GM23338 (cell line): Measurements from ENCODE around the gene COL4A2. TPM values are rescaled to one million over a fixed set of nuclear protein-coding genes. Genes with fewer than 3 reads are reported as not detected.

Experiments used
- CREB1 ChIP-seq: fragments of 250-450 bp; sonication (Bioruptor Pico); IDR thresholded peaks from 2 replicates; pipeline ENCODE4 v1.5.0; 2020; ENCODE audit warnings: low read depth, mild to moderate bottlenecking, moderate library complexity
- CTCF ChIP-seq, 2 experiments: fragments of 200-600 bp in 1 of 2; sonication (generic) in 1 of 2; conservative IDR thresholded peaks; 2 replicates each; pipeline versions ENCODE4 v1.5.1 to v1.6.1; 2016 to 2017; ENCODE audit warnings: antibody characterized with exemption in 2 of 2, low read depth in 2 of 2, mild to moderate bottlenecking in 2 of 2, moderate library complexity in 1 of 2
- EZH2phosphoT487 ChIP-seq: fragments of 200-600 bp; sonication (generic); IDR thresholded peaks from one replicate; pipeline ENCODE4 v1.8.1; 2018; ENCODE audit warnings: antibody characterized with exemption; ENCODE audit not compliant: unreplicated experiment
- JUNB ChIP-seq: IDR thresholded peaks from one replicate; pipeline ENCODE4 v1.6.1; 2016; ENCODE audit warnings: antibody characterized with exemption; ENCODE audit not compliant: unreplicated experiment
- NANOG ChIP-seq: IDR thresholded peaks from 2 replicates; pipeline ENCODE4 v1.6.1; 2016; ENCODE audit warnings: antibody characterized with exemption, borderline replicate concordance
- POLR2AphosphoS5 ChIP-seq: IDR thresholded peaks from 2 replicates; pipeline ENCODE4 v1.6.1; 2016; ENCODE audit warnings: antibody characterized with exemption, low read depth
- ZNF331 ChIP-seq: fragments of 250-450 bp; sonication (Bioruptor Pico); IDR thresholded peaks from 2 replicates; pipeline ENCODE4 v1.5.0; 2020; ENCODE audit warnings: low read depth, mild to moderate bottlenecking, moderate library complexity
- polyA plus RNA-seq: library from polyadenylated mRNA; unstranded; fragments of >200 nt; fragmentation: Nextera tagmentation; extraction: Ambion mirVana; gene quantifications from 2 replicates; pipeline ENCODE4 v1.2.1, GENCODE V29; 2016
- total RNA-seq: library from RNA; depleted of rRNA; stranded (reverse); fragments of >200 nt; shearing (Covaris generic); gene quantifications from 2 replicates; pipeline ENCODE4 v1.2.3, GENCODE V29; 2014
- TF ChIP-seq, protein P1 (sequence below): fragments of 250-450 bp; sonication (Bioruptor Pico); IDR thresholded peaks from 2 replicates; pipeline ENCODE4 v1.5.0; 2020; ENCODE audit warnings: mild to moderate bottlenecking, moderate library complexity
- TF ChIP-seq, protein P2 (sequence below): IDR thresholded peaks from 2 replicates; pipeline ENCODE4 v1.6.1; 2016; ENCODE audit warnings: antibody characterized with exemption

COL4A2 gene
- total and polyA plus RNA-seq, 2 experiments from 2014 or later: 37.4 to 131 TPM

DNA sequence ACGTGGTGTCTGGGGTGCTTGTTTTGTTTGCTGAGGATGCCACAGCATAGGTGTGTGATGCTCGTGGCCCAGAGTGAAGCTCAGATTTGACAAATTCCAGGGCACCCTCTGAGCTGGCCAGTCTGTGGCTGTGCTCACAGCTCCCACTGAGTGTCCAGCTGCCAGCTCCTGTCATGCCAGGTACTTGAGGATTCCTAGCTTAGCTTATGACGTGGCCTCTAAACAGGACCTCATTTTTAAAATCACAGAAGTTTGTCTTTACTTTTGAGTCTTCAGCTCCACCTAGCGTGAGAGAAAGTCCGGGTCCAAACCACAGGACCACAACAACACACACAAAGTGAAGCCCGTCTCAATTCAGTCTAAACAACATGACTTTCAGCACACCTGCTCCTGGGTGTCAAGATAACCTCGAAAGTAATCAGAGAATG lies 137.2 kb downstream of the COL4A2 start (continued):
- TF ChIP-seq, protein P1, sequence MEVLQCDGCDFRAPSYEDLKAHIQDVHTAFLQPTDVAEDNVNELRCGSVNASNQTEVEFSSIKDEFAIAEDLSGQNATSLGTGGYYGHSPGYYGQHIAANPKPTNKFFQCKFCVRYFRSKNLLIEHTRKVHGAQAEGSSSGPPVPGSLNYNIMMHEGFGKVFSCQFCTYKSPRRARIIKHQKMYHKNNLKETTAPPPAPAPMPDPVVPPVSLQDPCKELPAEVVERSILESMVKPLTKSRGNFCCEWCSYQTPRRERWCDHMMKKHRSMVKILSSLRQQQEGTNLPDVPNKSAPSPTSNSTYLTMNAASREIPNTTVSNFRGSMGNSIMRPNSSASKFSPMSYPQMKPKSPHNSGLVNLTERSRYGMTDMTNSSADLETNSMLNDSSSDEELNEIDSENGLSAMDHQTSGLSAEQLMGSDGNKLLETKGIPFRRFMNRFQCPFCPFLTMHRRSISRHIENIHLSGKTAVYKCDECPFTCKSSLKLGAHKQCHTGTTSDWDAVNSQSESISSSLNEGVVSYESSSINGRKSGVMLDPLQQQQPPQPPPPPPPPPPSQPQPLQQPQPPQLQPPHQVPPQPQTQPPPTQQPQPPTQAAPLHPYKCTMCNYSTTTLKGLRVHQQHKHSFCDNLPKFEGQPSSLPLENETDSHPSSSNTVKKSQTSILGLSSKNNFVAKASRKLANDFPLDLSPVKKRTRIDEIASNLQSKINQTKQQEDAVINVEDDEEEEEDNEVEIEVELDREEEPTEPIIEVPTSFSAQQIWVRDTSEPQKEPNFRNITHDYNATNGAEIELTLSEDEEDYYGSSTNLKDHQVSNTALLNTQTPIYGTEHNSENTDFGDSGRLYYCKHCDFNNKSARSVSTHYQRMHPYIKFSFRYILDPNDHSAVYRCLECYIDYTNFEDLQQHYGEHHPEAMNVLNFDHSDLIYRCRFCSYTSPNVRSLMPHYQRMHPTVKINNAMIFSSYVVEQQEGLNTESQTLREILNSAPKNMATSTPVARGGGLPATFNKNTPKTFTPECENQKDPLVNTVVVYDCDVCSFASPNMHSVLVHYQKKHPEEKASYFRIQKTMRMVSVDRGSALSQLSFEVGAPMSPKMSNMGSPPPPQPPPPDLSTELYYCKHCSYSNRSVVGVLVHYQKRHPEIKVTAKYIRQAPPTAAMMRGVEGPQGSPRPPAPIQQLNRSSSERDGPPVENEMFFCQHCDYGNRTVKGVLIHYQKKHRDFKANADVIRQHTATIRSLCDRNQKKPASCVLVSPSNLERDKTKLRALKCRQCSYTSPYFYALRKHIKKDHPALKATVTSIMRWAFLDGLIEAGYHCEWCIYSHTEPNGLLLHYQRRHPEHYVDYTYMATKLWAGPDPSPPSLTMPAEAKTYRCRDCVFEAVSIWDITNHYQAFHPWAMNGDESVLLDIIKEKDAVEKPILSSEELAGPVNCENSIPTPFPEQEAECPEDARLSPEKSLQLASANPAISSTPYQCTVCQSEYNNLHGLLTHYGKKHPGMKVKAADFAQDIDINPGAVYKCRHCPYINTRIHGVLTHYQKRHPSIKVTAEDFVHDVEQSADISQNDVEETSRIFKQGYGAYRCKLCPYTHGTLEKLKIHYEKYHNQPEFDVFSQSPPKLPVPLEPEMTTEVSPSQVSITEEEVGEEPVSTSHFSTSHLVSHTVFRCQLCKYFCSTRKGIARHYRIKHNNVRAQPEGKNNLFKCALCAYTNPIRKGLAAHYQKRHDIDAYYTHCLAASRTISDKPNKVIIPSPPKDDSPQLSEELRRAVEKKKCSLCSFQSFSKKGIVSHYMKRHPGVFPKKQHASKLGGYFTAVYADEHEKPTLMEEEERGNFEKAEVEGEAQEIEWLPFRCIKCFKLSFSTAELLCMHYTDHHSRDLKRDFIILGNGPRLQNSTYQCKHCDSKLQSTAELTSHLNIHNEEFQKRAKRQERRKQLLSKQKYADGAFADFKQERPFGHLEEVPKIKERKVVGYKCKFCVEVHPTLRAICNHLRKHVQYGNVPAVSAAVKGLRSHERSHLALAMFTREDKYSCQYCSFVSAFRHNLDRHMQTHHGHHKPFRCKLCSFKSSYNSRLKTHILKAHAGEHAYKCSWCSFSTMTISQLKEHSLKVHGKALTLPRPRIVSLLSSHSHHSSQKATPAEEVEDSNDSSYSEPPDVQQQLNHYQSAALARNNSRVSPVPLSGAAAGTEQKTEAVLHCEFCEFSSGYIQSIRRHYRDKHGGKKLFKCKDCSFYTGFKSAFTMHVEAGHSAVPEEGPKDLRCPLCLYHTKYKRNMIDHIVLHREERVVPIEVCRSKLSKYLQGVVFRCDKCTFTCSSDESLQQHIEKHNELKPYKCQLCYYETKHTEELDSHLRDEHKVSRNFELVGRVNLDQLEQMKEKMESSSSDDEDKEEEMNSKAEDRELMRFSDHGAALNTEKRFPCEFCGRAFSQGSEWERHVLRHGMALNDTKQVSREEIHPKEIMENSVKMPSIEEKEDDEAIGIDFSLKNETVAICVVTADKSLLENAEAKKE (CRISPR knock-in tag): no peak
- TF ChIP-seq POLR2AphosphoS5: no peak
- no peak for TF ChIP-seq NANOG
- no peak for TF ChIP-seq CREB1 (CRISPR knock-in tag)
- TF ChIP-seq ZNF331 (CRISPR knock-in tag): no peak
- no peak for TF ChIP-seq CTCF (conservative IDR thresholded peaks at IDR 0.05; ENCODE audit: low read depth in 2 of 2)
- TF ChIP-seq JUNB: no peak
- TF ChIP-seq, protein P2, sequence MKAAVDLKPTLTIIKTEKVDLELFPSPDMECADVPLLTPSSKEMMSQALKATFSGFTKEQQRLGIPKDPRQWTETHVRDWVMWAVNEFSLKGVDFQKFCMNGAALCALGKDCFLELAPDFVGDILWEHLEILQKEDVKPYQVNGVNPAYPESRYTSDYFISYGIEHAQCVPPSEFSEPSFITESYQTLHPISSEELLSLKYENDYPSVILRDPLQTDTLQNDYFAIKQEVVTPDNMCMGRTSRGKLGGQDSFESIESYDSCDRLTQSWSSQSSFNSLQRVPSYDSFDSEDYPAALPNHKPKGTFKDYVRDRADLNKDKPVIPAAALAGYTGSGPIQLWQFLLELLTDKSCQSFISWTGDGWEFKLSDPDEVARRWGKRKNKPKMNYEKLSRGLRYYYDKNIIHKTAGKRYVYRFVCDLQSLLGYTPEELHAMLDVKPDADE: no peak
- no peak for TF ChIP-seq EZH2phosphoT487
